GM21723 (cell line): Measurements from ENCODE around the gene ARHGAP27.
"Not testable (repeated sequence)": the region's sequence is repeated elsewhere in the genome, so short reads cannot be mapped to it uniquely, and the experiment has no call there.

ENCODE experiments used
- ATAC-seq: cut with Tn5 transposase; IDR thresholded peaks from one replicate; pipeline ENCODE4 v1.9.1; 2021; ENCODE audit warnings: mild to moderate bottlenecking, moderate library complexity; ENCODE audit not compliant: unreplicated experiment

ARHGAP27 gene, protein sequence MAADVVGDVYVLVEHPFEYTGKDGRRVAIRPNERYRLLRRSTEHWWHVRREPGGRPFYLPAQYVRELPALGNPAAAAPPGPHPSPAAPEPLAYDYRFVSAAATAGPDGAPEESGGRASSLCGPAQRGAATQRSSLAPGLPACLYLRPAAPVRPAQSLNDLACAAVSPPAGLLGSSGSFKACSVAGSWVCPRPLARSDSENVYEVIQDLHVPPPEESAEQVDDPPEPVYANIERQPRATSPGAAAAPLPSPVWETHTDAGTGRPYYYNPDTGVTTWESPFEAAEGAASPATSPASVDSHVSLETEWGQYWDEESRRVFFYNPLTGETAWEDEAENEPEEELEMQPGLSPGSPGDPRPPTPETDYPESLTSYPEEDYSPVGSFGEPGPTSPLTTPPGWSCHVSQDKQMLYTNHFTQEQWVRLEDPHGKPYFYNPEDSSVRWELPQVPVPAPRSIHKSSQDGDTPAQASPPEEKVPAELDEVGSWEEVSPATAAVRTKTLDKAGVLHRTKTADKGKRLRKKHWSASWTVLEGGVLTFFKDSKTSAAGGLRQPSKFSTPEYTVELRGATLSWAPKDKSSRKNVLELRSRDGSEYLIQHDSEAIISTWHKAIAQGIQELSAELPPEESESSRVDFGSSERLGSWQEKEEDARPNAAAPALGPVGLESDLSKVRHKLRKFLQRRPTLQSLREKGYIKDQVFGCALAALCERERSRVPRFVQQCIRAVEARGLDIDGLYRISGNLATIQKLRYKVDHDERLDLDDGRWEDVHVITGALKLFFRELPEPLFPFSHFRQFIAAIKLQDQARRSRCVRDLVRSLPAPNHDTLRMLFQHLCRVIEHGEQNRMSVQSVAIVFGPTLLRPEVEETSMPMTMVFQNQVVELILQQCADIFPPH

DNA sequence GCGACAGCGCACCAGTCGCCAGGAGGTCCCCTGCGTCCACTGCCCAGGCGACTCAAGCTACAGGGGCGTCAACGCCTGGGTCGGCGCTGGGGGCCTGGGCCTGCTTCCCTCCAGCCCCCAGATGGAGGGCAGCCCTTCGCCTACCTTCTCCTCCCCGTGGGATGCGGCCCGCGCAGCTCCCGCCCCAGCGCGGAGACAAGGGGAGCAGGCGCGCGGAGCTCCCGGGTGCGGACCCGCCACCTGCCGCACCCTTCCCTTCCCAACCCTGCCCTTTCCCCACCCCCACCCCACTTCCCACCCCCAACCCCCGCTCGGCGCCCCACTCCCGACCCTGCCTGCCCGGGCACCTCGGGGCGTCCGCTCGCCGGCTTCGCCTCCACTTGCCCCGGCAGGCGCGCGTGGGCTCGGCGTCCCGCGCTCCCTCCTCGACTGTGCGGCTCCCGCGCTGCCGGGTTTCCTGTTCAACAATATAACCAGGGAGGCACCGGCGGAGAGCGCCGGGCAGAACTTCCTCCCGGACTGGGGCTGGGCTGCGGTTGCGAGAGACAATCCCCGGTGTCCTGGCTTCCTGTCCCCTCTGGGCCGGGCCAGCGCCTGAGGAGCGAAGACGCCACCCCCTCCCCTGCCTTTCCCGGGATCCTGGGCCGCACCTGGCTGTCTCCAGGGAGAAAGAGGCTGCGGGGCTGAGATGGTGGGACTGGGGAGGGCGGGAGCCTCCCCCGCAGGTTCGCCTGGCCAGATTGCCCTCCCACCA is at the start of gene ARHGAP27:
TSS of gene ARHGAP27 (minus strand) at position 466 of the 754 bp plus-strand sequence. CDS start 2,591 bp downstream, outside the sequence.
- ATAC-seq, result no peak

DNA sequence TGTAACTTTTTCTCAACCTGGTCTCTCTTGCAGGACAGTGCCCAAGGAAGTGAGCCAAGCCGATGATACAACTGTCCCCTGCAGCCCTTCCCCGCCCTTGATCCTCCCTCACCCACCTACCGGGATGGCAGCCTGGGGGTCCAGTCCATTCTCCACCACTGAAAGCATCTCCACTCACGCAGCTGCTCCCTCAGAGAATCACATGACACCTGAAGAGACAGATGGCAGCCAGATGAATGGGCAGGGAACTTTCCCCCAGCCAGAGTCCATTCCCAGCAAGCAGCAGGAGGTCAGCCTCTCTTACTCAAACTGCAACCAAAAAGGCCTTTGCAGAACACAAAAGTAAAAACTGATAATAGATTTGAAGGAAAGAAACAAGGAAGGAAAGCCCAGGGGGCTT is 49.6 kb upstream of the ARHGAP27 start:
- ATAC-seq, result not testable (repeated sequence)

DNA sequence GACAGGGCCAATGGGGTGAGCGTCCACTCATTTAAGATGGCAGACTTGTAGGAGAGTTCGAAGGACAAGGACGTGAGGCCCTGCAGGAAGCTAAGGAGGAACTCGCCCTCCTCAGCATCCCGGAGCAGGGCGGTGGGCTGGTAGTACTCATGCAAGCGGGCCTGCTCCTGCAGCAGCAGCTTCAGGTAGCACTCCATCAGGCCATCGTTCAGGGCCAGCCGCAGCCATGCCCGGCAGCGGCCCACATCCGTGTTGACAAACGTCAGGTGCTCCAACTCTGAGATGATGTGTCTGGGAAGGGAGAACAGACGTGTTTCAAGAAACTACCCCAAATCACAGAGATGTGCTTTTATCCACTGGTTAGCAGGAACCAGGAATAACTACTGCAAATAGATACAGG is 42.8 kb upstream of the ARHGAP27 start:
- not testable (repeated sequence) for ATAC-seq

DNA sequence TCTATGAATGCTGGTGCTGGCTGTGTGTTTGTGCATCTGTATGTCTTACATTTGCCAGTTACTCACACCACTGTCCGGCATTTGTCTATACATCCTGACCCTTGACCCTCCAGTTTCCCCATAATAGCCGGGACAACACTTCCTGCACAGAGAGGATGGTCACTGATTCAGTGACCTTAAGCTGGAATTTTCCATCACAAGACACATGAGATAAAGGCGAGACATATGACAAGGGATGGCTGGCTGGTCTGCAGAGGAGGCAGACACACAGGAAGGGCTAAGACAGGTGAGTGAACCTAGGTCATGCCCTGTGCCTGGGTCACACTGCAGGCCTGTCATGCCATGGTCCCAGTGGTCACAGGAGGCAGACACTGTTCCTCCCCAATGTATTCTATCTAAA is 39.6 kb upstream of the ARHGAP27 start:
- not testable (repeated sequence) for ATAC-seq

DNA sequence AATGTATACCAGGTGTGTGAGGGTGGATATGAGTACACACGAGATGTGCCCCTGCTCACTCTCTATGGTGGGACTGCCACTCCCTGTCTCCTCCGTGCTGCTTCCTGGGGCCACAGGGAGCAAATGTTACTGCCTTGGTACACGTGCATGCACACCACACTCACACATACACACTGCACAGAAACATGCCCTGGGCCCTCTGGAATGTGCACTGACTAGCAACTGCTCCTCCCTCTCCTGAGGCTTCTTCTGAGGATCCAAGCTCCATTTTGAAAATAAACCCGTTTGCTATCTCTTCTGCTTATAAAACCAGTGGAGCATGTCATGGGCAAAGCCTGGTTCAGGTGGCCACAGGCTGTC is 36.5 kb upstream of the ARHGAP27 start:
- not testable (repeated sequence) for ATAC-seq

DNA sequence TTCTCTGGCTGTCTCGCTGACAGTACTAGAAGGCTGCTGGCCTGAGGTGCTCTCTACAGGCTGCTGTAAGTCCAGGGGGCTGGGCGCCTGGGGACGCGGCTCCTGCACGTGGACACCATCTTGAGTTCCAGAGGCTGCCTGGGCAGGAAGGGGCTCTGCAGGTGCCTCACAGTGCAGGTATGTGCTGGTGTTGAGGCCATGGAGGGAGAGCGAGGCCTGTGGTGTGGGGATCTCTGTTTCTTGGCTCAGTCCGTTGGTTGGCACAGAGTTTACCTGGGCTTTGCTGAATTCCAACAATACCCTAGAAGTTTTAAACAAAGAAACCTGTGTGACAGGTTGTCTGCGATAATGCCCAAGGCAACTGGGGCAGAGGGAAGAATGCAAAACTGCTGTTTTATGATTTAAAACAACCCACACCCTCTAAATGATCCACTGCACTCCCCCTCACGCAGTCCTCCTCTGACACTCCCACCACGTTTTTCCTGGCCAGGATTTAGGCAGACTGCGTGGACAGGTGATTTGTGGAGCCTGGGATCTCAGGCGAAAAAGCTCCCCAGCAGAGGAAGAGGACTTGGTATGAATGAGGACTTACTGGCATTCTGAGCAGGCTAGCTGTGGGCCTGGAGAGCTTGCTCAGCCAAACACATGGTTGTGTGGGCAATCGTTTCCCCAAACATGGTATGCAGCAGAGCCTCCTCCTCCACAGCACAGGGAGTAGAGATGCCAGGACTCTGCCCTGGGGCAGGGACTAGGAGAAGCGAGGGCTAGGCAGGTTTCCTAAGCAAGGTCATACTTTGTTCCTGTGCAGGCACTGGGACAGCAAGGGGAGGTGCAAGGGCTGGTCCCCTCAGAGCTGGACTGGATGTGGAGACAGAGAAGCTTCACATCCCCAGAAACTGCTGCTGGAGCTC is 35.9 kb upstream of the ARHGAP27 start:
- ATAC-seq, result not testable (repeated sequence)

DNA sequence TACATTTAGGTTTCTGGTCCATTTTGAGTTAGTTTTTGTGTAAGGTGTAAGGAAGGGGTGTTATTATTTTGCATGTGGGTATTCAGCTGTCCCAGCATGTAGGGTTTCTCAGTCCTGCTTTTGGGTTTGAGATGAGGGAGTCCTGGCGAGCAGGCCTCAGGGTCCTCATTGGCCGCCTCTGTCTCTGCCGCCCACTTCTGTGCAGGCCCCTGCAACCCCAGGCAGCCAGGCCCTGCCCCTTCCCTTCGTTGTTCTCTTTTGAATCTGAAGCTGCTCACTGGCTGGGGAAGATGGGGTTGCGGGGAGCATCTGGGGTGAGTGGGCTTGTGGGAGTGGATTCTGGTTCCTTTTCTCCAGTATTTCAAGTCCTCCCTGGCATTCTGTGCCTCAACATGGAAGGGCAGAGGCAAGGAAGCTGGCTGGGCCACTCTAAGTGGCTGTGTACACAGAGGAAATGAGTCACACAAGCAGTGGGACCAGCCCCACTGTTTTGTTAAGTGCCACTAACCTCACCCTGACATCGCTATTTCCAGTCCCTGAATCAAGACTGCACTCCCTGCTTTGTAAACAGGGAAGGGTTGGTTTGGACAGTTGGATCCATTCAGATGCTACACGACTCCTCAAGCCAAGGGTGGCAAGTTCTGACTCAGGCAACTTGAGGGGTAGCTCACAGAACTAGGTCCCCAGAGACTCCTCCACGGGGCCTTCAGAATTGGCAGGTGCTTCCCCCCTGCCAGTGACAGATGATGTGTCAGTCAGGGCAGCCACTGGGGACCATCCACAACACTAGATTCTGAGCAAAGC is 29.1 kb upstream of the ARHGAP27 start:
- ATAC-seq, result not testable (repeated sequence)

DNA sequence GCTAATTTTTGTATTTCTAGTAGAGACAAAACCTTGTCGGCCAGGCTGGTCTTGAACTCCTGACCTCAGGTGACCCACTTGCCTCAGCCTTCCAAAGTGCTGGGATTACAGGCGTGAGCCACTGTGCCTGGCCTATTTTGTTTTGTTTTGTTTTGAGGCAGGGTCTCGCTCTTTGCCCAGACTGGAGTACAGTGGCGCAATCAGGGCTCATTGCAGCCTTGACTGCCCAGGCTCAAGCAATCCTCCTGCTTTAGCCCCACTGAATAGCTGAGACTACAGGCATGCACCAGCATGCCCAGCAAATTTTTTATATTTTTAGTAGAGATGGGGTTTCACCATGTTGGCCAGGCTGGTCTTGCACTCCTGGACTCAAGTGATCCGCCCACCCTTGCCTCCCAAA is 27.8 kb upstream of the ARHGAP27 start:
- not testable (repeated sequence) for ATAC-seq

DNA sequence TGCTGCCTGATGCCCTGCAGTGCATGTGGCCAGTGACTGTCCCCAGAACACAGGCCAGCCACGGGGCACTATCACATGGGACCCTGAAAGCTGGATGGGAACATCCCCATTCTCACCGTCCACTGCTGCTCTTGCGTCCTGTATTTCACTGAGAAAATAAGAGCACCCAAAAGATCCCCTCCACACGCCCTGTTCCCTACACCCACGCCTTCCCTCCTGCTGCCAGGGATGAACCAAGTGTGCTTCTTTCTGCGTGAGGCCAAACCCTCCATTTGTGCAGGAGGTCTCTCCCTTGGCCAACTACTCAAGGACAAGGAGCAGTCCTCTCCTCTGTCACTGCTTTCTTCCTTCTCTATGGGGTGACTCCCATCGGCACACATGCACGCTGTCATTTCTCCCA is 21.7 kb upstream of the ARHGAP27 start:
- not testable (repeated sequence) for ATAC-seq

DNA sequence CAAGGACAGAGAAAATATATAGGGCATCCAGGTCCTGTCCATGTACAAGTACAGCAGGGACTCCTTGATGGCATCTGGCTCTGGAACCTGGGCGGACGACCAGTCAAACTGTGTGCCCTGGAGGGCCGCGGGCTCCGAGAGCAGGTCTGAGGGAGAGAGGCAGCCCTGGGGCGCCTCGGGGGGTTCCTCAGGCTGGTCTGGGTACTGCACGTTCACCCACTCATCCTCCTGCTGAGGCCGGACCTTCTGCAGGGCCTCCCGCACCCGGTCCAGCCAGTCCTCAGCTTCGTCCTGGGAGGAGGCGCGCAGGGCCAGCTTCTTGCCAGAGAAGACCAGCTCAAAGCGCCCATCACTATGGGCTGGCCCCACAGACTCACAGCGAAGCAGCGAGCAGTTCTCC is 21.1 kb upstream of the ARHGAP27 start:
- not testable (repeated sequence) for ATAC-seq

DNA sequence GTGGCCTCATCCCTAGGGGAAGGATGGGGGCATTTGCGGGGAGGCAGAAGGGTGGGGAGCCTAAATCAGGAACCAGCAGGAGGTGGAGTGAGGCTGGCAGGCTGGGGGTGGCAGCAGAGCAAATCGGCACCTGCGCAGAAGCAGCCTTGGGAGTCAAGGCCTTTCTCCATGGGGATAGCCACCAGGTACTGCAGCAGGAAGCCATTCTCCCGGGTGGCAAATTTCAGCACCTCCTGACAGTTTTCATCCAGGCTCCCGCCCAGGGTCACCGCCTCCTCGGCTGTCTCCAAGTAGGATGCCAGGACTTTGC is 20.5 kb upstream of the ARHGAP27 start:
- ATAC-seq, result not testable (repeated sequence)

DNA sequence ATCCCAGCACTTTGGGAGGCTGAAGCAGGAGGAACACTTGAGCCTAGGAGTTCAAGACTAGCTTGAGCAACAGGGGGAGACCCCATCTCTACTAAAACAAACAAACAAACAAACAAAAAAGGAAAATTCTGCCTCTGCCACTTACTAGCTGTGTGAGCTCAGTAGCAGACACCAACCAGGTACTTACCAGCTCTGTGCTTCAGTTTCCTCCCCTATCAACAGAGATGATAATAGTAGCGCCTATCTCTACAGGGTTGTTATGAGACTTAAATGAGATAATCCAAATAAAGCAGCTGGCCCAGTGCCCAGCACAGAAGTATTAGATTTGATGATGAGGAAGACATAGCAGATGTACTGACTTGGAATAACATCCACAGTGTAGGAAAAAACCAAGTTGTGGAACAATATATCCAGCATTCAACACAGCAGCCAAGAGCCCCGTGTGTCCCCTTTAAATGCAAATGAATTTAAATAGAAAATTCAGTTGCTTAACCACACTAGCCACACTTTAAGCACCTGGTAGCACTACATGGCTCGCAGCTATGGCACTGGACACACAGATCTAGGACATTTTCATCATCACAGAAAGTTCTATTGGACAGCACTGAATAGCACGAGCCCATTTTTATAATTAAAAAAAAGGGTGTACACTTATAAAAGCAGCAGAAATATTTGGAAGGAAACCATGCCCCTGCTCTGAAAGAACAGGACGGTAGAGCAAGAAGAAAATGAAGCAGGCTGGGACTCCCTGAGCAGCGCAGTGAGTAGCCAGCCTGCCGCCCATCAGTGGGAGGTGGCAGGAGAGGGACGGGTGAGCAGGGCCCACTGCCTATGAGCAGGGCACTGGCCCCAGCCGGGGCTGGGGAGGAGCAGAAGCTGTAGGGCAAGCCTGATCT is 19.9 kb upstream of the ARHGAP27 start:
- not testable (repeated sequence) for ATAC-seq

DNA sequence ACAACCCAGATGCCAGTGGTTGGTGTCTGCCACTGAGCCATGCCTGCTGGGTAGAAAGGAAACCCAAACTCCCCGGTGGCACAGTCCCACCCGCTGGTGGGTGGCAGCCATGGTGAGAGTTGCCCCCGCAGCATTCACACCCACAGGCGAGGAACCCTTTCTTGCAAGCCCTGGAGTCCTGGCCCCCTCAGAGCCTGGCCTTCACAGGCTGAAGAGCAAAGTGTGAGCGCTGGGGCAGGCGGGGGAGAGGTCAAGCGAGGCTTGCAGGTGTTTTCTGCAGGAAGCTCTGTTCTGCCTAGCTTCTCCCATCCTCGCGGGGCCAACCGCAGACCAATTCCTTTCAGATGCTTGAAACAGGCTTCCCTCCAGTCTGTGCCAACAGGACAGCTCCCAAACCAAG is 19.0 kb upstream of the ARHGAP27 start:
- ATAC-seq, result not testable (repeated sequence)

DNA sequence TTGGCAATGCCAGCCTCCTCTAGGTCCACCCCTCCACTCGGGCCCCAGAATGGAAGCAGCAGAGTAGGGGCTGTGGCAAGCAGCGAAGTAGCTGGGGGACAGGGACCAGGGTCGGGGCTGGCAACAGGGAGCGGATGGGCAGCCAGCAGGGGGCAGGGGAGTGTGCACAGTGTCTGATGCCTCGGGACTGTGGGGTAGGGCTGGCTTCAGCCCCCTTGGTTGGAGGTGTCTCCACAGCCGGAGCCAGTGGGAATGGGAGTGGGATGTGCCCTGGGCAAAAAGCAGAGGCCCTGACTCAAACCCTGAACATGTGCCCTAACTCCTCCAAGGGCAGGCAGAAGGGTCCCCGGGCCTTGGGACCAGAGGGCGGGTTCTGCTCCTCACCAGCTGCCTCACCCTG is 18.5 kb upstream of the ARHGAP27 start:
- ATAC-seq, result no peak

DNA sequence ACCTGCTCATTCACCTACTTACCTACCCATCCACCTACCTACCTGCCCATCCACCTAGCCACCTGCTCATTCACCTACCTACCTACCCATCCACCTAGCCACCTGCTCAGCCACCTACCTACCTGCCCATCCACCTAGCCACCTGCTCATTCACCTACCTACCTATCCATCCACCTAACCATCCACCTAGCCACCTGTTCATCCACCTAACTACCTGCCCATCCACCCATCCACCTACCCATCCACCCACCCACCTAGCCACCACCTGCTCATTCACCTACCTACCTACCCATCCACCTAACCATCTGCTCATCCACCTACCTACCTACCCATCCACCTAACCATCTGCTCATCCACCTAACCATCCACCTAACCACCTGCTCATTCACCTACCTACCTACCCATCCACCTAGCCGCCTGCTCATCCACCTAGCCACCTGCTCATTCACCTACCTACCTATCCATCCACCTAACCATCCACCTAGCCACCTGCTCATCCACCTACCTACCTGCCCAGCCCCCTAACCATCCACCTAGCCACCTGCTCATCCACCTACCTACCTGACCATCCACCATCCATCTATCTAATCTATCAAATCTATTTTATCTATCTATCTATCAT is 17.1 kb upstream of the ARHGAP27 start:
- ATAC-seq, result not testable (repeated sequence)

DNA sequence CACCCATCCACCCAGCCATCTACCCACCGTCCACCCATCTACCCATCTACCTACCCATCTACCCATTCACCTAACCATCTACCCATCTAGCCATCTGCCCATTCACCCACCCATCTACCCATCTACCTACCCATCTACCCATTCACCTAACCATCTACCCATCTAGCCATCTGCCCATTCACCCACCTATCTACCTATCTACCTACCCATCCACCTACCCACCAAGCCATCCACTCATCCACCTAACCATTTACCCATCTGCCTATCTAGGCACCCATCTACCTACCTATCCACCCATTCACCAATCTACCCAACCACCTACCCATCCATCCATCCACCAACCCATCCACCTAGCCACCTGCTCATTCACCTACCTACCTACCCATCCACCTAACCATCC is 16.6 kb upstream of the ARHGAP27 start:
- ATAC-seq, result not testable (repeated sequence)

DNA sequence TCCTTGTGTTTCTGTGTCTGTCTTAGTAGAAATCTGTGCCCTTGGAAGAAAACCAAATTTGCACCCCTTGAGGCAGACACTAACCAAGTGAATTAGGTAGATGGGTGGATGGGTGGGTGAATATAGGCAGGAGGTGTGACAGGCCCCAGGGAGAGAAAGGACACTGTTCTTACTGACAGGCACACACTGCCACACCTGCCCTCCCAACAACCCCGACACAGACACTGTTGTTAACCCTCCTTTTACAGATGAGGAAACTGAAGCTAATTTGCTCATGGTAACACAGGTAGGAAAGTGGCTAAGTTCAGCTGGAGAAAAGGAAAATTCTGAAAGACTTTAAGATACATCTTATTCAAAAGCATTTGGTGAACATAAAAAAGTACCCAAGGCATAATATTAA is 15.8 kb upstream of the ARHGAP27 start:
- not testable (repeated sequence) for ATAC-seq

DNA sequence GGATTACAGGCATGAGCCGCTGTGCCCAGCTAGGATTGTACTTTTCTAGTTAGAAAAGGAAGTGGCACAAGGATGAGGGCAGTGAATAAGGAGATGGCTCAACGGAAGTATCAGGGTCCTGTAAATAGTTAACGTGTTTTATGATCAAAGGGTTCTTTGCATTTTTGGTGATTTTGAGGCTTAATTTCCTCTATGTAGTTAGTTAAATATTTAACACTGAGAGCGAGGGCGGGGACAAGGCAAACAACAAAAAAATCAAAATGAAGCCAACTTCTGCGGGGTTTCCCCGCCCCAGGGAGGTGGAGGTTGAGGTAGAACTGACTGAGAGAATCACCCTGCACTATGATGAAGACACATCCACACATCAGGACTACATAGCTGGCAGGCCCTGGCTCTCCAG is 15.4 kb upstream of the ARHGAP27 start:
- ATAC-seq, result not testable (repeated sequence)
